GM18499 (cell line): ENCODE data around the gene SLAMF8.

Source experiments
- ATAC-seq: cut with Tn5 transposase; IDR thresholded peaks from one replicate; pipeline ENCODE4 v1.9.1; 2021; ENCODE audit warnings: moderate number of reproducible peaks; ENCODE audit not compliant: insufficient read depth, unreplicated experiment

Gene SLAMF8

DNA sequence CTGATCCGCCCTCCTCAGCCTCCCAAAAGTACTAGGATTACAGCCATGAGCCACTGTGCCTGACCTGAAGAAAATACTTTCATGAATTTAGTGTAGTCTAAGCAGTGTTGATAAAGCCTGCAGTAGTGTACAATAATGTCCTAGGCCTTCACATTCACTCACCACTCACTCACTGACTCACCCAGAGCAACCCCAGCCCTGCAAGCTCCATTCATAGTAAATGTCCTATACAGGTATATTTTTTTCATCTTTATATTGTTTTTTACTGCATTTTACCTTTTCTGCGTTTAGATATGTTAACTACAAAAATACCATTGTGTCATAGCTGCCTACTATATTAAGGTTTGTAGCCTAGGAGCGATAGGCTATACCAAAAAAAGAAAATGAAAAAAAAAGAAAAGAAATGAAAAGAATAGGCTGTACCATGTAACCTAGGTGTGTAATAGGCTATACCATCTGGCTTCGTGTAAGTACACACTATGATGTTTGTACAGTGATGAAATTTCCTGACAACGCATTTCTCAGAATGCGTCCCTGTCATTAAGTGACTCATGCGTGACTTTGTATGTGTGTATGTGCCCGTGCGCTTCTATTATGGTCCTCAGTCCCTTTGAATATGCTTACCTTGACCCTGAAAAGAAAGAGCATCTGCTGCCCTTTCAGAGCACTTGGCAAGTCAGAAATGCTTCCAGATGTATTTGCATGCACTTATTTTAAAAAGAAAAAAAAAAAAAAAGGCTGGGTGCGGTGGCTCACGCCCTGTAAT lies 9.2 kb upstream of the SLAMF8 start:
- no peak for ATAC-seq

DNA sequence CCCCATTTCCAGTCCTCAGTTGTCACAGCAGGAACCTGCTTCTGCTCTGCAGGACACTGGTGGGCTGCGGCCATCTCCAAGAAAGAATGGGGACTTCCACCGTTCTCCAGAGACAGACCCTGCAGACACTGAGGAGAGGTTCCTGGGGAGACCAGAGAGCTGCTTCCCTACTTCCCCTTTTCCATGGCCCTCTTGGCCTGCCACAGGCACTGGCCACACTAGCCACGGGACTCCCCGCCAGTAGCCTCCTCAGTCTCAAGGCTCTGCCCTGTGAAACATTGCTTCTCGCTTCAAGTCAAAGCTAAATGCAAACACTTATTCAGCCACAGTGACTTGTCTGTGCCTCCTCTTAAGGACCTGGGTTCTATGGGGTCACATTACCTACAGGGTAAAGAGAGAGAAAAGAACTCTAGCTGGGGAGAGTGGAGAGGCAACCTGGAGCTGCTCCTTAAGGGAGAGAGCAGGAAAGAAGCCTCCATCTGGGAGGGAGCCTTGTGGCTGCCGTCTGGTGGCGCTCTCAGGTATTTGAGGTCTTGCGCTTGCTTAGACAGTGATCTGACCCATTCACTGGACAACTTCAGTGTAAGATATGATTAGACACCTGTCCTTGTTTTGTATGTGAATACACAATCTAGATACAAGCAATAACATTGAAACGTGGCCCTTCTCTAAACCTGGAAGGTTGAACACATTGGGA lies 5.4 kb upstream of the SLAMF8 start:
- no peak for ATAC-seq

DNA sequence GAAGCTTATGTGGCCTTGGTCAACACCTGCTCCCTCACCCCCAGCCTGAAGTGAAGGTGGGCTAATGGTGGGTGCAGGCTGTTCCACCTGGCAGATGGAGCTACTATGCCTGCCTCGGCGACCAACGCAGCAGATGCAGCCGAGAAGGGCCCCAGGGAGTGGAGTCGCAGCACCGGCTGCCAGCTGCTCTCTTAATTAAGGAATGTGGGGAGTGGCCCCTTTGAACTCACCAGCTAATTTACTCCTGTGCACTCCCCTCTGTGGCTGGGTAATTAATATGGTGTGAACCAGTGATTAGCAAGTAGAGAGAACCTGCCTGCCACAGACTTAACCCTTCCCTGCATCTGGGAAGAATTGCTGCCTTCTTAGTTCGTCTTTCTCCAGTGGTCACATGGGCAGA lies 3.3 kb upstream of the SLAMF8 start:
- ATAC-seq = no peak

DNA sequence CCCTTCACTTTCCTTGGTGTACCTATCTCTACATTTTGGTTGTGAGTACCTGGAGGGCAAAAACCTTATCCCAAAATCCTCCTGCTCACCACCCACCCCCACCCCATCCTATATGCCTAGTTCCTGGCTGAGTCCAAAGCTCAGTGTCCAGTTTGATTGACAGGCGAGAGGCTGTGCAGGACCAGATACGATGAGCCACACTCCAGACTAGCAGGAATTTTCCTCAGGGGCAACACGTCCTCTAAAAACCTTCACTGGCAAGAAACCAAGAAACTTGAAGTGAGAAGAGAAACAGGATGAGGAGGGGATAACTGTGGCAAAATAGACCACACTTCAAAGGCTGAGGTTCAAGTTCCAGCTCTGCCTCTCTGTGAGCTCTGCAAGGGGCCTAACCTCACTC lies 1.1 kb upstream of the SLAMF8 start:
- no peak for ATAC-seq

DNA sequence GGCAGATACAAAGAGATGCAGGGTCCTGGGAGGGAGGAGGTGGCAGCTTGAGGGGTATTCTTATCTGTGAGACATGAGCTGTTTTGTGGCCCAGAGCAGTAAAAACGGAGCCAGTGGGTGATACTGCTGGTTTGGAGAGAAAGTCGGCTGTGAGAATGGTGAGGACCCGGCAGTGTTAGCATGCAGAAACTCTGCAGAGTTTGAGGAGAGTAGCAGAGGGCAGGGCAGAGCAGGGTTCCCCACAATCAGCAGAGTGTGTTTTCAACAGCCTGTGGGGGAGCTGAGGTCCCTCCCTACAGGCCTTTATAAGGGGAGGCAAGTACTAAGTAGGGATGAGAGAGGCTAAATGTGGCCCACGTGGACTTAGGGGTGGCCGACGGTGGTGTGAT lies 423 bp downstream of the SLAMF8 start:
- ATAC-seq = no peak

DNA sequence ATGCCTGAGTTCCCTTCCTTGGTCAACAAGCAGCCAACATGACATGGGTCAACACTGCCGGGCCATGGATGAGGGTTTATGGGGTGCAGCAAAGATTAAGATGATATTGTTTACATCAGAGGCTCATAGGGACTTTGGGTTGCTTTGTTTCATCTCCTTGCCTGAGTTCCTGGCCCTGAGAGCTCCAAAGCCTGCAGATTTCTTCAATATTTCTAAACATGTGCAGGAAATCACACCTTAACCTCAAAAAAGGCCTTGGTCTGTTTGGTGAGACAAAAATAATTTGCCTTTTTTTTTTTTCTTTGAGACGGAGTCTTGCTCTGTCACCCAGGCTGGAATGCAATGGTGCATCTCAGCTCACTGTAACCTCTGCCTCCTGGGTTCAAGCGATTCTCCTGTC lies 876 bp downstream of the SLAMF8 start:
- no peak for ATAC-seq

DNA sequence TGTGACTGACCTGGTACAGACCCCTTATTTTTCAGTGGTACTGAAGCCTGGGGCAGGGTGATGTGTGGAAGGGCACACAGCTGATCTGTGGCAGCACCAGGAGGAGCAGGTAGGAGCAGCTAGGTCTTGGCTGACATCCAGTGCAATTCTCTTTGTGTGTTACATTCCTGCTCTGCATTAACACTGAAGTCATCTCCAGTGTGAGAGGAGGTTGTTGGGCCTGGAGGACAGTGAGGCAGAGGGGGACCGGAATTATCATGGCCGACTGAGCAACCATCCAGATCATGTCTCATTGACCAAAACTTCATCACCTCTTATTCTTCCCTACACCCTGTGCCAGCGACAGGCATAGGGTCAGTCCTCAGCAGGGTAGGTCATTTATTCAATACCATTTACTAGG lies 1.5 kb downstream of the SLAMF8 start:
- ATAC-seq = no peak

DNA sequence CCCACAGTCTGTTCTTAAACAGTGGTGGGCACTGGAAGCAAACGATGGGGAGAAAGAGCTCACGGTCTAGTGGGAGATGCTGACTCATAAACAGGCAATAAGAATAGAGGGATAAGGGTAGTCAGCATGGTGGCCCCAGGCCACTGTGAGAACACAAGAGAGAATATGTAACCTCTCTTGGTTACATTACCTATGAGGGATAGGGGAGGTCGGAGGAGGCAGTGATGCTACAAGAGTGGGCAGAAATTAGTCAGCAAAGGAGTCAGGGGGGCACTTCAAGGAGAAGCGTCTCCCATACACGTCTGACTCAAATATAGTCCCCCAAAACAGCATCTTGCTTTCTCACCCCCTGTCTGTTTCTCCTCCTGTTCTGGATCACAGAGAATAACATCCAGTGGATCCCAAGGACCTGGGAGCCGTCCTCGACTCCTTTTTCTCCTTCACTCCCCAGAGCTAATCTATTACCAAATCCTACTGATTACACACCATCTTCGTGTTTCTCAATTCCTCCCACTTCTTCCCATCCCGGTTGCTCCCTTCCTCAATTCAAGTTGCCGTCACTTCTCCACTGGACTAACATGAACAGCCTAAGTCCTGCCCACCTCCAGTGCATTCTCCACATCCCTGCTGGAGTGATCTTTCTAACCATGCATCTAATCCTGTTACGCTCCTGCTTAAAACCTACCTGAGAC lies 2.1 kb downstream of the SLAMF8 start:
- no peak for ATAC-seq

DNA sequence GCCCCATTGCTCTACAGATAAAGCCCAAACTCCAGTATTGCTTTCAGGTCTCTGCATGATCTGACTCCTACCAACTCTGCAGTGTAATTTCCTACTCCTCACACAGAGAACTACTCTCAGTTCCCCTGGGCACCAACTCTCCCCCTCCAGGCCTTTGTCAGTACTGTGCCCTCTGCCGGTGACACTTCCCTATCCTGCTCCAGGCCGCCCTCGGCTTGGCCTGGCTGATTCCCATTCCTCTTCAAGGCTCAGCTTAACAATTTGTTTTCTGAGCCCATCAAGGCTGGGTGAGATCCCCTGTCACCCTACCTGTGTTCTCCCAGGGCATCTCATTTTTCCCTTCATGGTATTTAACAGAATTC lies 2.6 kb downstream of the SLAMF8 start:
- peak; percentile 70 for ATAC-seq

DNA sequence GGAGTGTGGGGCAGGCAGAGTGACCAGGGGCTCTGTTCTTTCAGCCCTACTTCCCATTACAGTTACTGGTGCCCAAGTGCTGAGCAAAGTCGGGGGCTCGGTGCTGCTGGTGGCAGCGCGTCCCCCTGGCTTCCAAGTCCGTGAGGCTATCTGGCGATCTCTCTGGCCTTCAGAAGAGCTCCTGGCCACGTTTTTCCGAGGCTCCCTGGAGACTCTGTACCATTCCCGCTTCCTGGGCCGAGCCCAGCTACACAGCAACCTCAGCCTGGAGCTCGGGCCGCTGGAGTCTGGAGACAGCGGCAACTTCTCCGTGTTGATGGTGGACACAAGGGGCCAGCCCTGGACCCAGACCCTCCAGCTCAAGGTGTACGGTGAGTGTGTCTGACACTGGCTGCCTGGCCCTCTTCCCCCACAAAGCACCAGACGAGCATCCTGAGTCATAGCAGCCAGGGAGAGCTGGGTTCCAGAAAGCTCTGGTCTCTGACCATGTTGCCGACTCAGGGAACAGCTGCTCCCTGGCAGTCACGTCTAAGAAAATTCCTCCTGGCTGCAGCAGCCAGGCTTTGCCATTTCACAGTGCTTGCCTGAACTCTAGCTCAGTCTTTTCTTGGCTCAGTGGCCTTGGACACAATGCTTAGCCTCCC lies 3.3 kb downstream of the SLAMF8 start:
- ATAC-seq = no peak

DNA sequence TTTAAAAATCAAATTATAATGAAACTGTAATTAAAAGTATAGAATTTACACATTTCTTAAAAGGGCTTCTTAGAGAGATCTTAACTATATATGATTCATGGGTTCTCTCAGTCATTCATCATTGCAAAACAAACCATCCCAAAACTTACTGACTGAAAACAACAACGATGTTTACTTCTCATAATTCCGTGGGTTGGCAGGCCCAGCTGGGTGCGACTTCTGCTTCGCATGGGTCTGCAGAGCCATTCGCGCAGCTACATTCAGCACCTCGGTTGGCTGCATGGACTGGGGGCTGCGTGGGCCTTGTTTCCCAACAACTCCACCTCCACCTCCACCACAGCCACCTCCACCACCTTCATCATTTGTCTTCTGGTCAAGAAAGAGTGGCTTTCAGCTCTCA lies 4.0 kb downstream of the SLAMF8 start:
- ATAC-seq = no peak

DNA sequence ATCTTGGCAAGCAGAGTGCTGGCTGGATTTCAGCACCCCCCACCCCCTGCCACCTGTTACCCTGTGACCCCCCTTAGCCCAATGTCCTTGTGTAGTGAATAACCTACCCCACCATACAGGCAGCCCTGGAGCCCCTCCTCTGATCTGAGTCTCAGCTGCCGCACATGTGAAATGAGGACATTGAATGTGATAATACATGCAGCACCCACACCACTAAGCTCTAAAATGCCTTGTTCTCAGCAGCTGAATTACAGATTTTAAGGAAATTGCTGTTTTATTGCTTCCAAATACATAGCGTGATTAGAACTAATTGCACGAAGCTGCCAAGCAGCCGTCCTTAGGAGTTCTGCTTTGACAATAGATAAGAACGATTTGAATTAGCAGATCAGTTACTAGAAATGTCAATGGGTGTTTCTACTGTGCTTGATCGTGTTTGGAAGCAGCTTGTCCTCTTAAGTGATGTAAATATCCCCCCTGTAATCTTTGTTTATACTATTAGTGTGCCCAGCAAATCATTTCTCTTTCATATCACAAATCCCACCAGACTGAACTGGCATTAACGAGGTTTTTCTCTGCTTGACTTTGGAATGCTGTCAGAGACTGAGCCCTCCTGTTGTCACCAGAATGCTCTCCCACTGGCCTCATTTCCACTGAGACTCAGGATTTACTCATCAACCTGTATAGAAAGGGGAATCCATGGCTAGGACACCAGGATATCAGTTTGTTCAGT lies 4.9 kb downstream of the SLAMF8 start:
- no peak for ATAC-seq

DNA sequence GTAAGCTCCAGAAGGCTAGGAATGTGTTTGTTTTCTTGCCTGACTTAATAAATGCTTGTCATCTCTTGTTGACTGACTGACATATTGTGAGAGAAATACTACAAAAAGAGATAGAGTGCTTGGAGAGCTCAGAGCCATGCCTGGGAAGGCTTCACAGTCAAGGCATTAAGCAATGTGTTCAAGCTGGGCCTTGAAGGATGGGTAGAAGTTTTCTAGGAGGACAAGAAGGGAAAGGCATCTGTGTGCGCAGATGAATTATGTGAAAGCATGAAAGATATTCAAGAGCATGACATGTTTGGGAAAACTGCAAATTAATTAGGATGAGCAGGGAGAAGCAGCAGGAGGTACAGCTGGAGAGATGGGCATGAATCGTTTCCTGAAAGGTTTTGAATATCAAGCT lies 5.6 kb downstream of the SLAMF8 start:
- no peak for ATAC-seq

DNA sequence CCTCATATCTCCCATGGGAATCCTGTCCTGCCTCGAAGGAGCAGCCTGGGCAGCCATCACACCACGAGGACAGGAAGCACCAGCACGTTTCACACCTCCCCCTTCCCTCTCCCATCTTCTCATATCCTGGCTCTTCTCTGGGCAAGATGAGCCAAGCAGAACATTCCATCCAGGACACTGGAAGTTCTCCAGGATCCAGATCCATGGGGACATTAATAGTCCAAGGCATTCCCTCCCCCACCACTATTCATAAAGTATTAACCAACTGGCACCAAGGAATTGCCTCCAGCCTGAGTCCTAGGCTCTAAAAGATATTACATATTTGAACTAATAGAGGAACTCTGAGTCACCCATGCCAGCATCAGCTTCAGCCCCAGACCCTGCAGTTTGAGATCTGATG lies 8.7 kb downstream of the SLAMF8 start:
- no peak for ATAC-seq

DNA sequence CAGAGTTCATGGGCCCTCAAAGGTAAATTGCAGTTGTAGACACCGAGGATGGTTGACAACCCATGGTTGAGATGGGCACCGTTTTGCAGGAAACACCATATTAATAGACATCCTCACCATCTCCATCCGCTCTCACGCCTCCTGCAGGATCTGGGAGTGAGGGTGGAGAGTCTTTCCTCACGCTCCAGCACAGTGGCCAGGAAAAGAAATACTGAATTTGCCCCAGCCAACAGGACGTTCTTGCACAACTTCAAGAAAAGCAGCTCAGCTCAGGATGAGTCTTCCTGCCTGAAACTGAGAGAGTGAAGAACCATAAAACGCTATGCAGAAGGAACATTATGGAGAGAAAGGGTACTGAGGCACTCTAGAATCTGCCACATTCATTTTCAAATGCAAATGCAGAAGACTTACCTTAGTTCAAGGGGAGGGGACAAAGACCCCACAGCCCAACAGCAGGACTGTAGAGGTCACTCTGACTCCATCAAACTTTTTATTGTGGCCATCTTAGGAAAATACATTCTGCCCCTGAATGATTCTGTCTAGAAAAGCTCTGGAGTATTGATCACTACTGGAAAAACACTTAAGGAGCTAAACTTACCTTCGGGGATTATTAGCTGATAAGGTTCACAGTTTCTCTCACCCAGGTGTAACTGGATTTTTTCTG lies 9.3 kb downstream of the SLAMF8 start:
- ATAC-seq = no peak

DNA sequence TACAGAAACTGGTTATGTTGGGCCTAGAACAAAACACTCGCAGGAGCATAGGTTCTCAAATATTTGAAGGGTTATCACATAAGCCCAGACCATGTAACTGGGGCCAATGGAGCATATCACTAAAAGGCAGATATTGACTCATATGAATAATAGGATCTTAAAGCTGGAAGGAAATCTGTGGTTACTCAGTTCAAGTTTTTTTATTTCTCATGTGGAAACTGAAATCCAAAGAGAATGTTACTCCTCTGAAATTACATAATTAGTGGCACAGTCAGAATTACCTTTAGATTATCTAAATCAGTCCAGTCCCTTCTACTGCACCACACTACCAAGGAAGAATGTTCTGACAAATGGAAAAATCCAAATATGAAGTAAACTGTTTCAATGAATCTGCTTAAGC lies 12.0 kb downstream of the SLAMF8 start:
- peak; percentile 35 for ATAC-seq

DNA sequence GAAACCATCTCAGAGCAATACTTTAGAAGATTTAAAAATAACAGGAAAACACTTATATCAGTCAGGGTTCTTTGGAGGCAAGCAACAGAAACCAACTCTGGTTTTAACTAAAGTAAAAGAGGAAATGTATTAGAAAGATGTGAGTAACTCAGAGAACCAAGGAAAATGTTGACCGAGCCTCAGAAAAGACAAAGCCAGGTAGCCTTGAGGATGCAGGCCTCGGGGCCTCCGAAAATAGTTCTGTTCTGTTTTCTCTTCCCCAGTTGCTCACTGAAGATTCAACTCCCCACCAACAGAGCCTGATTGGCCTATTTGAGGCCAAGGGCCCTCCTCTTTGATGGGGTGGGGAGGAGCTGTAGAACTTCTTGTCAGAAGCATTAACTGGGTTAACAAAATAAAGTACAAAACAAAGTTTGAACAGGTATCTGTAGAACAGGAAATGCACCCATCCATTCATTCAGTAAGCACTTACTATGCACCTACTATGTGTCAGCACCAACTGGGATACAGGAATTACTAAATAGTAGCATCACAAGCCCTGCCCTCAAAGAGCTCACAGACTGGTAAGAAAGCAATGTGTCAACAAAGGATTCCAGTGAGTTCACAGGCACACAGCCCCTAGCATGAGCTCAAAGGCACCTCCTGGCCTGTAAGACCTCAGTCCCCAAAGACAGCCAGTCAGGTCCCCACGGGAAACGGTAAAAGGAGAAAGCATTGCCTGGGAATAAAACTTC lies 12.6 kb downstream of the SLAMF8 start:
- ATAC-seq = peak; percentile 43

DNA sequence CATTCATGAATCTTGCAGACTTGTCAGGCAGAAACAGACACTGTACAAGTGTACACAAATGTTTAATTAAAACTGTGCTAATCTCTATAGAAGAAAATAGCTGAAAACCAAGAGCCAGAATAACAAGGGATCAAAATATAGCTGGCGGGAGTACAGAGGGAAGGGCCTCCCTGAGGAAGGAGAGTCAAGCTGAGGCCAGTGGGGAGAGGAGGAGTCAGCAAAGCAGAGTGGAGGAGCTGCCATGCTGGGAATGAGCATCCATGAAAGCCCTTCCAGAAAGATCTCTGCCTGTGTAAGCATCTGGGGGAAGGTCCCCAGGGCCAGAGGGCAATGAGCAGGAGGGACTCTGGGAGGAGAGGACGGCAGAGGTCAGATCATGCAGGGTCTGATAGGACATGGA lies 15.1 kb downstream of the SLAMF8 start:
- no peak for ATAC-seq

DNA sequence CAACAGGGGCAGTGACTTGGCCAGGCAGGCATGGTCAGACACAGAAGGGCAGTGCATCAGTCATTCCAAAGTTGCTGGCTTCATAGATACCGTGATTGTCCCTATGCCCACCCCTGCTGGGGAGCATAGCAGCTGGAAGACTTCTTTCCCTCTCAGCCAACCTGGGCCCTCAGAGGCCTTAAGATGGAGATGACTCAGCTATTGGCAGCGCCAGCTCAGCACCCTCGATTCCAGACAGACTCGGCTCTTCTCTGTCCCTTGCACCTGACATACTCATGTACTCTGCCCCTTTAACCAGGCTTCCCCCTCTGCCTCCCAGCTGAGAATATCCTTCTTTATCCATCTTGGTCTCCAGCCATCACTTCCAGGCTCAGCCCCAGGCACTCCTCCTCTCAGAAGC lies 16.8 kb downstream of the SLAMF8 start:
- ATAC-seq = no peak
